Kidney (tissue), 14 donors: ENCODE measurements around the gene STK35. TPM values are rescaled to one million over a fixed set of nuclear protein-coding genes. Genes with fewer than 3 reads are reported as not detected.

Experiments
- DNase-seq, 5 donors: peaks; one replicate each; pipeline ENCODE4 v3.0.0-alpha.2; 2013 to 2020
- FAIRE-seq: peaks from 2 replicates; lab custom pipeline; 2012; peaks lifted over from hg19 to GRCh38; lab: Jason Lieb, UNC
- H3K27ac ChIP-seq, 2 donors: one replicate each; pipeline ENCODE4 v1.7.0; 2013; ENCODE audit warnings: low read depth in 2 of 2, low read length in 2 of 2, inconsistent platforms in 1 of 2
- H3K27me3 ChIP-seq: one replicate; pipeline ENCODE4 v1.7.1; 2013; ENCODE audit warnings: low read length, inconsistent platforms; ENCODE audit not compliant: control insufficient read depth, insufficient read depth
- H3K36me3 ChIP-seq, 3 donors: one replicate each; pipeline versions ENCODE4 v1.7.0 to v1.7.1; 2013; ENCODE audit warnings: low read length in 3 of 3, control low read depth in 1 of 3, inconsistent platforms in 1 of 3; ENCODE audit not compliant: insufficient read depth in 3 of 3, control insufficient read depth in 2 of 3
- H3K4me1 ChIP-seq, 3 donors: one replicate each; pipeline versions ENCODE4 v1.7.0 to v1.7.1; 2013; ENCODE audit warnings: low read length in 3 of 3, inconsistent platforms in 1 of 3, low read depth in 1 of 3; ENCODE audit not compliant: control insufficient read depth in 2 of 3, insufficient read depth in 2 of 3
- H3K4me3 ChIP-seq, 3 donors: one replicate each; pipeline versions ENCODE4 v1.7.0 to v1.8.1; 2013; ENCODE audit warnings: low read length in 3 of 3, control low read depth in 1 of 3, inconsistent platforms in 1 of 3
- H3K9ac ChIP-seq, 3 donors: one replicate each; pipeline versions ENCODE4 v1.7.0 to v1.7.1; 2013; ENCODE audit warnings: low read length in 3 of 3, control low read depth in 1 of 3, inconsistent platforms in 1 of 3
- H3K9me3 ChIP-seq, 3 donors: one replicate each; pipeline versions ENCODE4 v1.7.0 to v1.7.1; 2013; ENCODE audit warnings: low read length in 3 of 3, control low read depth in 1 of 3, inconsistent platforms in 1 of 3; ENCODE audit not compliant: control insufficient read depth in 2 of 3, insufficient read depth in 1 of 3
- CTCF ChIP-seq: IDR thresholded peaks from 3 replicates; pipeline ENCODE4 v1.5.1; 2012; ENCODE audit warnings: mild to moderate bottlenecking, moderate library complexity, borderline replicate concordance; ENCODE audit not compliant: insufficient read depth; ENCODE audit errors: extremely low read depth
- intact Hi-C: fragments of 100-400 bp; cut with DNase I; formaldehyde crosslinking; loops from one replicate; pipeline ENCODE4 v1.11.1; 2022
- polyA plus RNA-seq: library from polyadenylated mRNA; stranded (reverse); fragments of 350-450 nt; fragmentation: Illumina TruSeq; extraction: RNeasy Lipid Tissue Mini Kit (QIAGEN cat#74804); gene quantifications from one replicate; pipeline ENCODE4 v1.2.3, GENCODE V29; 2014; ENCODE audit warnings: low read depth, low replicate concordance; ENCODE audit not compliant: insufficient read depth
- total RNA-seq: library from RNA; stranded (reverse); fragmentation: NEBNext Ultra II Directional; extraction: Animal tissue kit (Norgen Biotek cat#: 25700); gene quantifications from one replicate; pipeline ENCODE4 v1.2.1, GENCODE V29; 2021
- donor health status: control.
- donor health status: control.
- donor health status: control.
- donor health status: control.
- donor health status: control.
- donor health status: DM: yes; HTN: yes; CAD: no.
- donor health status: Normal renal cell carcinoma (clear cell type).

STK35 gene
- total and polyA plus RNA-seq, 2 donors from 2014 or later: 3.7 to 16.5 TPM

- no peak for FAIRE-seq
- intact Hi-C loops: no loop called here
- no peak for TF ChIP-seq CTCF
- H3K9ac ChIP-seq: no peak overlapping the region
- H3K4me3 ChIP-seq: no peak overlapping the region
- no peak overlapping the region for H3K27ac ChIP-seq
- DNase-seq: no peak
- no peaks in the 10 kb centered on the region for H3K4me1 ChIP-seq
- H3K36me3 ChIP-seq: no peaks in the 10 kb centered on the region
- peaks cover 0 to 10% (median 0%) of the 10 kb centered on the region in 3 donors for H3K9me3 ChIP-seq
- no peaks in the 10 kb centered on the region for H3K27me3 ChIP-seq
Observed at GRCh38 chr20:2053615-2054014, 48.0 kb upstream of the STK35 start.

DNA sequence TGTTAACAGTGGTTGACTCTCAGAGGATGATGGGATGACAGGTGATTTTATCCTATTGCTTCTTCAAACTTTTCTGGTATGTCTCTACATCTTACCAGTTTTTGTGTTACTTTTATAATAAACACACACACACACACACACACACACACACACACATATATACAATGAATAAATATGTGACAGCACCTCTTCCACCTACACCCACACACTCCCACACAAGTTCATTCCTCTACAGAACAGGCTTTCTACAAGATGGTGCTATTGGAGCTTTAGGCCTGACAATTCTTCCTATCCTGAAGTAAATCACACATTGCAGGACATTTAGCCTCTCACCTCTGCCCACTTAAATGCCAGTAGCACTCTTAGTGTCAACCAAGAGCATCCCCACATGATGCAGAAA is 46.7 kb upstream of the STK35 start:
- DNase-seq (no peak), FAIRE-seq (no peak)
- Histone ChIP-seq H3K4me1 (no peaks in the 10 kb centered on the region), H3K27ac (no peak overlapping the region), H3K9ac (no peak overlapping the region), H3K4me3 (no peak overlapping the region), H3K27me3 (no peaks in the 10 kb centered on the region), H3K36me3 (no peaks in the 10 kb centered on the region), H3K9me3 (peaks cover 0 to 12% (median 0%) of the 10 kb centered on the region in 3 donors)
- intact Hi-C loops: no loop called here
- TF ChIP-seq CTCF: no peak

DNA sequence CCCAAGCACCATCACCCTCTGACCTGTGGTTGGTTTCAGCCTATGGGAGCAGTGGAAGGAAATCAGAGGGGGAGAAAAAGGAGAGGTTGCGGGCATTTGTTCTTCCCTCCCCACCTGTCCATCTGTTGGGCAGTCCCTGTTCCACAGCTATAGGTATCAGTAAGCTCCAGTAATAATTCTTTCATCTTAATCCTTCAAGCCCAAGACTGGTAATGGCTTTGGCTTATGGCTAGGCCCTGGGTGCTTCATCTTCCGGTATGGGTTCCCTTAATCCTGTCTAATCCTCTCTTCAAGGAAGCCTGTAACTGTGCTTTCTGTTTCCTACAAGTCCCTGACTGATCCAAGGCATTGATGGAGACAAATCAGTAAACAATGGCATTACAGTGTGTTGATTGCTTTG is 42.2 kb upstream of the STK35 start:
- no peaks in the 10 kb centered on the region for H3K36me3 ChIP-seq
- DNase-seq (no peak), FAIRE-seq (no peak)
- no peak overlapping the region for H3K4me3 ChIP-seq
- H3K9me3 ChIP-seq: peaks cover 0 to 5% (median 0%) of the 10 kb centered on the region in 3 donors
- TF ChIP-seq CTCF: no peak
- intact Hi-C loops: no loop called here
- H3K4me1 ChIP-seq: no peaks in the 10 kb centered on the region
- no peaks in the 10 kb centered on the region for H3K27me3 ChIP-seq
- H3K9ac ChIP-seq: no peak overlapping the region
- H3K27ac ChIP-seq: no peak overlapping the region

GRCh38 chr20:2065099-2065498 is 36.5 kb upstream of the STK35 start:
- no peaks in the 10 kb centered on the region for H3K36me3 ChIP-seq
- no peaks in the 10 kb centered on the region for H3K9me3 ChIP-seq
- H3K27ac ChIP-seq: no peak overlapping the region
- DNase-seq: no peak
- no peak for FAIRE-seq
- H3K9ac ChIP-seq: no peak overlapping the region
- H3K4me1 ChIP-seq: no peaks in the 10 kb centered on the region
- intact Hi-C loops: no loop called here
- no peak for TF ChIP-seq CTCF
- H3K27me3 ChIP-seq: no peaks in the 10 kb centered on the region
- H3K4me3 ChIP-seq: no peak overlapping the region
